CD14-positive monocyte (primary cell): ENCODE results near the gene TMCC1. TPM values are rescaled to one million over a fixed set of nuclear protein-coding genes. Genes with fewer than 3 reads are reported as not detected.

Source experiments
- DNase-seq, 3 donors: peaks; one replicate each; pipeline ENCODE4 v3.0.0-alpha.2; 2011 to 2022
- H2AFZ ChIP-seq: 2 replicates; pipeline ENCODE4 v1.6.0; 2012; ENCODE audit warnings: mild to moderate bottlenecking, low read depth, low read length, inconsistent platforms; ENCODE audit not compliant: insufficient read depth, poor library complexity, severe bottlenecking
- H3K27ac ChIP-seq, 2 donors: 1 replicate in 1 of 2; 2 replicates in 1 of 2; pipeline ENCODE4 v1.5.1; 2012 to 2013; ENCODE audit warnings: low read length in 2 of 2, control low read depth in 1 of 2, inconsistent platforms in 1 of 2, low read depth in 1 of 2, mild to moderate bottlenecking in 1 of 2
- H3K27me3 ChIP-seq, 2 donors: one replicate each; pipeline versions ENCODE4 v1.6.0 to v1.6.1; 2011 to 2013; ENCODE audit warnings: low read length in 2 of 2; ENCODE audit not compliant: control insufficient read depth in 2 of 2, insufficient read depth in 2 of 2
- H3K36me3 ChIP-seq, 2 donors: replicated peaks in 1 of 2; 1 replicate in 1 of 2; 2 replicates in 1 of 2; pipeline versions ENCODE4 v1.5.1 to v1.6.1; 2012 to 2013; ENCODE audit warnings: low read length in 2 of 2, control low read depth in 1 of 2, inconsistent platforms in 1 of 2, mild to moderate bottlenecking in 1 of 2; ENCODE audit not compliant: insufficient read depth in 2 of 2, control insufficient read depth in 1 of 2
- H3K4me1 ChIP-seq, 2 donors: 1 replicate in 1 of 2; 2 replicates in 1 of 2; pipeline versions ENCODE4 v1.5.1 to v1.6.1; 2012 to 2013; ENCODE audit warnings: low read length in 2 of 2, control low read depth in 1 of 2, inconsistent platforms in 1 of 2, mild to moderate bottlenecking in 1 of 2, moderate library complexity in 1 of 2; ENCODE audit not compliant: insufficient read depth in 2 of 2, control insufficient read depth in 1 of 2
- H3K4me2 ChIP-seq: replicated peaks from 2 replicates; pipeline ENCODE3; 2012; ENCODE audit warnings: low read length, moderate library complexity, mild to moderate bottlenecking; ENCODE audit not compliant: poor library complexity, severe bottlenecking; ENCODE audit errors: extremely low read depth
- H3K4me3 ChIP-seq, 3 experiments: fragments of 200-600 bp in 1 of 3; sonication (generic) in 1 of 3; replicated peaks in 1 of 3; 1 replicate in 2 of 3; 2 replicates in 1 of 3; pipeline ENCODE4 v1.5.1; 2011 to 2013; ENCODE audit warnings: low read length in 3 of 3, mild to moderate bottlenecking in 3 of 3, control low read depth in 2 of 3, low read depth in 2 of 3, inconsistent platforms in 1 of 3, moderate library complexity in 1 of 3
- H3K79me2 ChIP-seq: 2 replicates; pipeline ENCODE4 v1.6.0; 2012; ENCODE audit warnings: mild to moderate bottlenecking, control low read depth, inconsistent platforms, low read length, moderate library complexity; ENCODE audit not compliant: insufficient read depth
- H3K9ac ChIP-seq: 2 replicates; pipeline ENCODE4 v1.6.0; 2017; ENCODE audit warnings: low read length, mild to moderate bottlenecking; ENCODE audit not compliant: insufficient read depth, poor library complexity, severe bottlenecking
- H3K9me3 ChIP-seq, 2 donors: replicated peaks in 1 of 2; 1 replicate in 1 of 2; 2 replicates in 1 of 2; pipeline versions ENCODE4 v1.5.1 to v1.6.1; 2012 to 2013; ENCODE audit warnings: low read length in 2 of 2, control low read depth in 1 of 2; ENCODE audit not compliant: control insufficient read depth in 1 of 2, insufficient read depth in 1 of 2
- H4K20me1 ChIP-seq: 2 replicates; pipeline ENCODE4 v1.6.0; 2012; ENCODE audit warnings: mild to moderate bottlenecking, low read length, control low read depth, moderate library complexity; ENCODE audit not compliant: insufficient read depth
- H3K27ac Mint-ChIP-seq, 7 donors: one replicate each; pipeline ENCODE4 v1.8.0; 2020; ENCODE audit warnings: mild to moderate bottlenecking in 7 of 7, mixed read lengths in 7 of 7, moderate library complexity in 6 of 7, inconsistent platforms in 2 of 7
- H3K27me3 Mint-ChIP-seq, 3 donors: one replicate each; pipeline ENCODE4 v1.8.0; 2021 to 2022; ENCODE audit warnings: low read depth in 3 of 3, mild to moderate bottlenecking in 3 of 3, mixed read lengths in 3 of 3, moderate library complexity in 3 of 3, inconsistent platforms in 1 of 3
- H3K36me3 Mint-ChIP-seq, 2 donors: one replicate each; pipeline ENCODE4 v1.8.0; 2020; ENCODE audit warnings: mixed read lengths in 2 of 2, inconsistent platforms in 1 of 2, mild to moderate bottlenecking in 1 of 2
- H3K4me1 Mint-ChIP-seq: one replicate; pipeline ENCODE4 v1.8.0; 2020; ENCODE audit warnings: mild to moderate bottlenecking, mixed read lengths
- H3K4me3 Mint-ChIP-seq, 2 donors: one replicate each; pipeline ENCODE4 v1.8.0; 2020; ENCODE audit warnings: mild to moderate bottlenecking in 2 of 2, mixed read lengths in 2 of 2, moderate library complexity in 1 of 2
- H3K9me3 Mint-ChIP-seq, 7 donors: one replicate each; pipeline ENCODE4 v1.8.0; 2020 to 2022; ENCODE audit warnings: mixed read lengths in 7 of 7, mild to moderate bottlenecking in 6 of 7, moderate library complexity in 6 of 7, inconsistent platforms in 2 of 7
- CTCF ChIP-seq: fragments of 200-600 bp; IDR thresholded peaks from one replicate; pipeline ENCODE4 v1.8.0; 2022; ENCODE audit warnings: antibody characterized with exemption, mild to moderate bottlenecking
- WGBS: methylation state at CpG from one replicate; pipeline ENCODE4 v1.1.5; 2013; ENCODE audit warnings: missing lambda C conversion rate; ENCODE audit not compliant: insufficient coverage; 5-methylcytosine and 5-hydroxymethylcytosine counted together
- intact Hi-C, 2 donors: fragments of 100-400 bp; cut with micrococcal nuclease; formaldehyde crosslinking; loops; one replicate each; pipeline versions ENCODE4 v1.15.0 to v1.15.1; 2023
- polyA plus RNA-seq, 3 donors: library from polyadenylated mRNA; depleted of rRNA in 1 of 3; unstranded in 2 of 3; stranded (reverse) in 1 of 3; fragments of 300-500 nt in 2 of 3; fragments of >200 nt in 1 of 3; fragmentation: Illumina TruSeq in 2 of 3; gene quantifications; 1 replicate in 2 of 3; 2 replicates in 1 of 3; pipeline ENCODE4 v1.2.3, GENCODE V29; 2012 to 2021
- small RNA-seq: library from RNA; depleted of rRNA; stranded (forward); fragments of <200 nt; gene quantifications from one replicate; pipeline ENCODE3, GENCODE V24; 2012; ENCODE audit warnings: low read depth; ENCODE audit not compliant: insufficient read length

TMCC1 gene
- polyA plus RNA-seq, 3 donors = 5.0 to 10.2 (median 5.0) TPM

DNA sequence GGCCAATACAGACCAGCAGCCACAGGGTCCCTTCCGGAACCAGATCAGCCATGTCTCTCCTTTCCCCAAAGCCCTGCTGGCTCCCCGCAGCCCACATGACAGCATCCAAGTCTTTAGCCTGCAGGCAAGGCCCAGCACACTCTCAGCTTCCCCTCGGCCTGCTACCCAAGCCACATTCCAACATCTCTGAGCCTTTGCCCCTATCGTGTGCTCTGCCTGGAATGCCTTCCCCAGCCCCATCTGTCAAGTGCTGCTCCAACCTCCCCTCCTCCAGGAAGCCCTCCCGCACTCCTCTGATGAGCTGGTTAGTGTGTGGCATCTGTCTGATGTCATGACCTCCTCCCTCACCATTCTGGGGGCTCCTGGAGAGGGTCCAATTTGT lies 295.5 kb downstream of the TMCC1 start:
- Mint-ChIP-seq H3K4me3 (no peak overlapping the region), H3K4me1 (peaks cover 97% of the 10 kb centered on the region), H3K27me3 (peaks cover 0 to 2% (median 0%) of the 10 kb centered on the region in 3 donors), H3K9me3 (peaks cover 0 to 6% (median 0%) of the 10 kb centered on the region in 7 donors), H3K36me3 (peaks cover 19 to 43% of the 10 kb centered on the region in 2 donors), H3K27ac (peak overlapping the region in 6 of 7 donors; percentile 31 to 86 (median 68))
- Histone ChIP-seq H3K27me3 (no peaks in the 10 kb centered on the region), H3K27ac (peak overlapping the region; percentile 60 to 90), H3K4me2 (peak overlapping the region; percentile 56), H3K79me2 (peaks cover 95% of the 10 kb centered on the region), H4K20me1 (peaks cover 85% of the 10 kb centered on the region), H3K4me3 (no peak overlapping the region), H3K36me3 (peaks cover 0 to 19% of the 10 kb centered on the region in 2 donors), H3K9ac (peak overlapping the region; percentile 4), H2AFZ (no peak overlapping the region), H3K9me3 (no peaks in the 10 kb centered on the region), H3K4me1 (peaks cover 96 to 100% of the 10 kb centered on the region in 2 donors)
- 75% methylated on average over 2 of the region's 5 CpGs for WGBS
- DNase-seq = no peak
- no peak for TF ChIP-seq CTCF
- intact Hi-C loops = loop anchor here in 1 of 2 donors (2.0 to 5.0 kb wide), 2 partner anchors 19 to 71 kb away; partner anchors contain the start of gene RHO

Small RNA genes within 50 kb of the gene (small RNA-seq; reads per million reads assigned to genes)
- not detected for gene RF00026
- not detected for gene RNY3P13

Other genes with a start within 250 kb of the TMCC1 start
- under 1 TPM in 1 of 3 donors, not detected in 2; 0.91 TPM for gene TRH, start 81.0 kb upstream of the TMCC1 start, polyA plus RNA-seq
- not detected for gene ALG1L2, start 188.1 kb upstream of the TMCC1 start, polyA plus RNA-seq